Measurements from ENCODE around the gene NDNF. TPM values are rescaled to one million over a fixed set of nuclear protein-coding genes. Genes with fewer than 3 reads are reported as not detected.

NDNF gene
- total and polyA plus RNA-seq, 9 of the 15 experiments (the other 6 are each of a cell fraction or from before 2014, with no cell fraction given), result not detected

DNA sequence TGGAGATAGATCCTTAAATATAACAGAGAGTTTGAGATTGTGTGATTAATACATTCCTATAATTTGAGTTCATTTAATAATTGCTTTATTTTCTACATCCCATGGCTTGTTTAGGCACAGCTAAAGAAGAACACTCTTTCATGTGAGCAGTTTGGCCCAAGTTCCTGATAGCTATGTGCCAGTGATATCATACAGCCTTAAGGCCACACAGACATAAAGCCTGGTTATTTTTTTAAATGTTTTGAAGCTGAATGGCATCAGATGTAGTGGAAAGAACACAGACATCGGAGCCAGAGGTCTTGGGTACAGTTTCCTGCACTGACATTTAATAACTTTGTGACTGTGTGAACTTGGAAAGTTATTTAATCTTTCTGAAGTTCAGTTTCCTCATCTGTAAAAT is 7.0 kb upstream of the NDNF start (continued):
- TF ChIP-seq, protein P1, sequence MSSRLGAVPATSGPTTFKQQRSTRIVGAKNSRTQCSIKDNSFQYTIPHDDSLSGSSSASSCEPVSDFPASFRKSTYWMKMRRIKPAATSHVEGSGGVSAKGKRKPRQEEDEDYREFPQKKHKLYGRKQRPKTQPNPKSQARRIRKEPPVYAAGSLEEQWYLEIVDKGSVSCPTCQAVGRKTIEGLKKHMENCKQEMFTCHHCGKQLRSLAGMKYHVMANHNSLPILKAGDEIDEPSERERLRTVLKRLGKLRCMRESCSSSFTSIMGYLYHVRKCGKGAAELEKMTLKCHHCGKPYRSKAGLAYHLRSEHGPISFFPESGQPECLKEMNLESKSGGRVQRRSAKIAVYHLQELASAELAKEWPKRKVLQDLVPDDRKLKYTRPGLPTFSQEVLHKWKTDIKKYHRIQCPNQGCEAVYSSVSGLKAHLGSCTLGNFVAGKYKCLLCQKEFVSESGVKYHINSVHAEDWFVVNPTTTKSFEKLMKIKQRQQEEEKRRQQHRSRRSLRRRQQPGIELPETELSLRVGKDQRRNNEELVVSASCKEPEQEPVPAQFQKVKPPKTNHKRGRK (tag; IDR thresholded peaks at IDR 0.05), result no peak
- no peak for TF ChIP-seq SMAD4 (CRISPR knock-in tag; conservative IDR thresholded peaks at IDR 0.05)

DNA sequence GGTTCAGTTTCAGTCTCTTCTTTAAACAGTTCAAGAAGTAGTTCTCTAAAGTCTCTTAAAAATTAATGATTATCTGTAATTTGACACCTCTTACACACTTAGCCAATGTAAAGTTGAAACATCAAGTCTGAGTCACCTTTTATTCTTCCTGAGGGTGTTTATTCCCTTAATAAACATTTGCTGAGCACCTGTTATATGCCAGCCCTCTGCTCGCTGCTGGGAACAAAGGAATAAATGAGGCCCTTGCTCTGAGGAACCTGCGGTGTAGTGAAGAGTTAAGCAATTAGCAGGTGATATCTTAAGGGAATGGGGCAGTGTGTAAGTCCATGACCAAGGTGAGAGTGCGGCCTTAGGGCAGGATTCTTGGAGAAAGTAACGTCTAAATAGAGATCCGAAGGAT is 5.2 kb upstream of the NDNF start:
- no peak overlapping the region for H3K4me2 ChIP-seq (ENCODE audit: insufficient read depth, low read length)
- in situ Hi-C loops (cut with MboI), result no loop called here
- H3K9me1 ChIP-seq (ENCODE audit: control insufficient read depth, insufficient read depth, low read length), result no peaks in the 10 kb centered on the region
- CTCF ChIA-PET (ENCODE audit: low intra/inter-chr PET ratio), result no interaction called here
- no peaks in the 10 kb centered on the region for H3K4me1 ChIP-seq (replicated peaks in 1 of 2; ENCODE audit: control insufficient read depth in 2 of 2, insufficient read depth in 2 of 2, low read length in 2 of 2)
- H3K4me3 ChIP-seq, result no peak overlapping the region
- 2% methylated on average over 5 of the region's 5 CpGs for WGBS (ENCODE audit: insufficient coverage, low coverage, missing lambda C conversion rate)
- no peaks in the 10 kb centered on the region for H3K9me3 ChIP-seq (replicated peaks; ENCODE audit: control insufficient read depth, insufficient read depth, low read depth, low read length)
- H3K36me3 ChIP-seq (ENCODE audit: control insufficient read depth, insufficient read depth, low read length), result no peaks in the 10 kb centered on the region
- no peak for ATAC-seq
- H2AFZ ChIP-seq (ENCODE audit: low read depth, low read length), result no peak overlapping the region
- no peaks in the 10 kb centered on the region for H4K20me1 ChIP-seq (replicated peaks; ENCODE audit: control insufficient read depth, insufficient read depth, low read length)
- H3K27ac ChIP-seq (ENCODE audit: extremely low read depth, low read depth, low read length), result no peak overlapping the region
- H3K27me3 ChIP-seq (ENCODE audit: control insufficient read depth in 2 of 2, insufficient read depth in 2 of 2, low read length in 2 of 2), result peaks cover 0 to 3% of the 10 kb centered on the region in 2 experiments; a peak in 1 of 5 replicates
- FAIRE-seq, result no peak
- no peak overlapping the region for H3K9ac ChIP-seq (ENCODE audit: insufficient read depth in 1 of 2, low read depth in 2 of 2, low read length in 2 of 2)
- no peak for DNase-seq (ENCODE audit: extremely low read depth in 1 of 4, low spot score in 3 of 4)
- POLR2A ChIA-PET, result no interaction called here
- H3K79me2 ChIP-seq (ENCODE audit: control insufficient read depth, insufficient read depth, low read length), result no peaks in the 10 kb centered on the region
- BruUV-seq (replicated peaks), result no TSS peak
- intact Hi-C loops (cut with micrococcal nuclease), result no loop called here
- TF ChIP-seq SNRNP70 (optimal IDR thresholded peaks at IDR 0.05; ENCODE audit: low read depth, low read length) (no peak), SOX6 (IDR thresholded peaks at IDR 0.05) (no peak), SAFB2 (IDR thresholded peaks at IDR 0.05; ENCODE audit: borderline replicate concordance, low read depth, low read length, severe bottlenecking) (no peak), IFI16 (CRISPR knock-in tag; IDR thresholded peaks at IDR 0.05) (no peak), WHSC1 (IDR thresholded peaks at IDR 0.05; ENCODE audit: low read length) (no peak), ZNF668 (CRISPR knock-in tag; IDR thresholded peaks at IDR 0.05) (no peak), ZNF239 (CRISPR knock-in tag; IDR thresholded peaks at IDR 0.05) (no peak), ZNF778 (CRISPR knock-in tag; IDR thresholded peaks at IDR 0.05) (no peak), OTX1 (CRISPR knock-in tag; IDR thresholded peaks at IDR 0.05) (no peak), BRD4 (IDR thresholded peaks at IDR 0.05) (no peak), PURB (CRISPR knock-in tag; IDR thresholded peaks at IDR 0.05; ENCODE audit: low read depth) (no peak), ARID2 (IDR thresholded peaks at IDR 0.05) (no peak), HNRNPLL (IDR thresholded peaks at IDR 0.05; ENCODE audit: low read depth, low read length, poor library complexity, severe bottlenecking) (no peak)
- TF ChIP-seq, protein P2, sequence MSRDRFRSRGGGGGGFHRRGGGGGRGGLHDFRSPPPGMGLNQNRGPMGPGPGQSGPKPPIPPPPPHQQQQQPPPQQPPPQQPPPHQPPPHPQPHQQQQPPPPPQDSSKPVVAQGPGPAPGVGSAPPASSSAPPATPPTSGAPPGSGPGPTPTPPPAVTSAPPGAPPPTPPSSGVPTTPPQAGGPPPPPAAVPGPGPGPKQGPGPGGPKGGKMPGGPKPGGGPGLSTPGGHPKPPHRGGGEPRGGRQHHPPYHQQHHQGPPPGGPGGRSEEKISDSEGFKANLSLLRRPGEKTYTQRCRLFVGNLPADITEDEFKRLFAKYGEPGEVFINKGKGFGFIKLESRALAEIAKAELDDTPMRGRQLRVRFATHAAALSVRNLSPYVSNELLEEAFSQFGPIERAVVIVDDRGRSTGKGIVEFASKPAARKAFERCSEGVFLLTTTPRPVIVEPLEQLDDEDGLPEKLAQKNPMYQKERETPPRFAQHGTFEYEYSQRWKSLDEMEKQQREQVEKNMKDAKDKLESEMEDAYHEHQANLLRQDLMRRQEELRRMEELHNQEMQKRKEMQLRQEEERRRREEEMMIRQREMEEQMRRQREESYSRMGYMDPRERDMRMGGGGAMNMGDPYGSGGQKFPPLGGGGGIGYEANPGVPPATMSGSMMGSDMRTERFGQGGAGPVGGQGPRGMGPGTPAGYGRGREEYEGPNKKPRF (IDR thresholded peaks at IDR 0.05; ENCODE audit: low read depth, low read length), result no peak
- TF ChIP-seq, protein P3, sequence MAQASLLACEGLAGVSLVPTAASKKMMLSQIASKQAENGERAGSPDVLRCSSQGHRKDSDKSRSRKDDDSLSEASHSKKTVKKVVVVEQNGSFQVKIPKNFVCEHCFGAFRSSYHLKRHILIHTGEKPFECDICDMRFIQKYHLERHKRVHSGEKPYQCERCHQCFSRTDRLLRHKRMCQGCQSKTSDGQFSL (CRISPR knock-in tag; IDR thresholded peaks at IDR 0.05), result no peak
- TF ChIP-seq, protein P3 (tag; IDR thresholded peaks at IDR 0.05), result no peak

Measured in K562 (cell line).